GM23338 (cell line): Measurements from ENCODE around the gene ST3GAL6. TPM values are rescaled to one million over a fixed set of nuclear protein-coding genes. Genes with fewer than 3 reads are reported as not detected.

Experiments used
- ATAC-seq: fragments of 200-7000 bp; cut with Tn5 transposase; 3 replicates; pipeline ENCODE4 v1.9.1; 2020
- DNase-seq: peaks from one replicate; pipeline ENCODE4 v3.0.0-alpha.2; 2015; ENCODE audit warnings: low spot score
- H2AFZ ChIP-seq: fragments of 200-600 bp; sonication (generic); 2 replicates; pipeline ENCODE4 v1.8.0; 2016; ENCODE audit warnings: antibody characterized with exemption, mild to moderate bottlenecking, moderate library complexity
- H3F3A ChIP-seq: fragments of 200-600 bp; sonication (generic); replicated peaks from 2 replicates; pipeline ENCODE4 v1.8.0; 2017; ENCODE audit warnings: antibody characterized with exemption, mixed run types, low read depth
- H3K27ac ChIP-seq: fragments of 200-600 bp; sonication (generic); 2 replicates; pipeline ENCODE4 v1.6.1; 2016; ENCODE audit warnings: low read depth
- H3K27me3 ChIP-seq: fragments of 200-600 bp; sonication (generic); 2 replicates; pipeline ENCODE4 v1.8.0; 2016; ENCODE audit warnings: mild to moderate bottlenecking, mixed run types, moderate library complexity; ENCODE audit not compliant: insufficient read depth
- H3K36me3 ChIP-seq: fragments of 200-600 bp; sonication (generic); 2 replicates; pipeline ENCODE4 v1.8.0; 2016; ENCODE audit warnings: mild to moderate bottlenecking; ENCODE audit not compliant: insufficient read depth
- H3K4me1 ChIP-seq: fragments of 200-600 bp; sonication (generic); 2 replicates; pipeline ENCODE4 v1.8.0; 2016; ENCODE audit warnings: mild to moderate bottlenecking, moderate library complexity; ENCODE audit not compliant: insufficient read depth
- H3K4me2 ChIP-seq: fragments of 200-600 bp; sonication (generic); 2 replicates; pipeline ENCODE4 v1.7.1; 2017; ENCODE audit warnings: mixed run types
- H3K4me3 ChIP-seq: fragments of 200-600 bp; sonication (generic); 2 replicates; pipeline ENCODE4 v1.6.1; 2016; ENCODE audit warnings: mixed run types
- H3K79me2 ChIP-seq: fragments of 200-600 bp; sonication (generic); replicated peaks from 2 replicates; pipeline ENCODE4 v1.8.0; 2017; ENCODE audit warnings: mild to moderate bottlenecking; ENCODE audit not compliant: insufficient read depth
- H3K9me2 ChIP-seq: fragments of 200-600 bp; sonication (generic); 2 replicates; pipeline ENCODE4 v1.8.0; 2017; ENCODE audit not compliant: insufficient read depth
- H4K20me1 ChIP-seq: fragments of 200-600 bp; sonication (generic); replicated peaks from 2 replicates; pipeline ENCODE4 v1.8.0; 2017; ENCODE audit warnings: mild to moderate bottlenecking; ENCODE audit not compliant: insufficient read depth
- H3K27ac Mint-ChIP-seq: 2 replicates; pipeline ENCODE4 v1.8.0; 2020; ENCODE audit warnings: inconsistent platforms, mild to moderate bottlenecking, moderate library complexity, mixed read lengths
- H3K27me3 Mint-ChIP-seq: 3 replicates; pipeline ENCODE4 v1.8.0; 2022; ENCODE audit warnings: low read depth, mild to moderate bottlenecking, moderate library complexity, mixed read lengths, inconsistent platforms; ENCODE audit not compliant: insufficient read depth, poor library complexity
- H3K36me3 Mint-ChIP-seq: 3 replicates; pipeline ENCODE4 v1.8.0; 2021; ENCODE audit warnings: low read depth, mild to moderate bottlenecking, inconsistent platforms, moderate library complexity, mixed read lengths
- H3K4me1 Mint-ChIP-seq: 3 replicates; pipeline ENCODE4 v1.8.0; 2020; ENCODE audit warnings: mild to moderate bottlenecking, inconsistent platforms, mixed read lengths
- H3K4me3 Mint-ChIP-seq: 3 replicates; pipeline ENCODE4 v1.8.0; 2021; ENCODE audit warnings: moderate library complexity, mild to moderate bottlenecking, inconsistent platforms, mixed read lengths
- H3K9me3 Mint-ChIP-seq: 3 replicates; pipeline ENCODE4 v1.8.0; 2020; ENCODE audit warnings: moderate library complexity, mild to moderate bottlenecking, inconsistent platforms, mixed read lengths
- CREB1 ChIP-seq: fragments of 250-450 bp; sonication (Bioruptor Pico); IDR thresholded peaks from 2 replicates; pipeline ENCODE4 v1.5.0; 2020; ENCODE audit warnings: low read depth, mild to moderate bottlenecking, moderate library complexity
- EZH2 ChIP-seq: fragments of 200-600 bp; sonication (generic); IDR thresholded peaks from one replicate; pipeline ENCODE4 v1.8.0; 2017; ENCODE audit warnings: antibody characterized with exemption, mild to moderate bottlenecking, low read depth; ENCODE audit not compliant: unreplicated experiment
- EZH2phosphoT487 ChIP-seq: fragments of 200-600 bp; sonication (generic); IDR thresholded peaks from one replicate; pipeline ENCODE4 v1.8.1; 2018; ENCODE audit warnings: antibody characterized with exemption; ENCODE audit not compliant: unreplicated experiment
- JUNB ChIP-seq: IDR thresholded peaks from one replicate; pipeline ENCODE4 v1.6.1; 2016; ENCODE audit warnings: antibody characterized with exemption; ENCODE audit not compliant: unreplicated experiment
- NANOG ChIP-seq: IDR thresholded peaks from 2 replicates; pipeline ENCODE4 v1.6.1; 2016; ENCODE audit warnings: antibody characterized with exemption, borderline replicate concordance
- POLR2AphosphoS5 ChIP-seq: IDR thresholded peaks from 2 replicates; pipeline ENCODE4 v1.6.1; 2016; ENCODE audit warnings: antibody characterized with exemption, low read depth
- STAT1 ChIP-seq: IDR thresholded peaks from one replicate; pipeline ENCODE4 v1.6.1; 2016; ENCODE audit warnings: antibody characterized with exemption; ENCODE audit not compliant: unreplicated experiment
- ZNF114 ChIP-seq: fragments of 250-450 bp; sonication (Bioruptor Pico); IDR thresholded peaks from 2 replicates; pipeline ENCODE4 v1.5.0; 2020; ENCODE audit warnings: mild to moderate bottlenecking, moderate library complexity
- ZNF331 ChIP-seq: fragments of 250-450 bp; sonication (Bioruptor Pico); IDR thresholded peaks from 2 replicates; pipeline ENCODE4 v1.5.0; 2020; ENCODE audit warnings: low read depth, mild to moderate bottlenecking, moderate library complexity
- polyA plus RNA-seq: library from polyadenylated mRNA; unstranded; fragments of >200 nt; fragmentation: Nextera tagmentation; extraction: Ambion mirVana; gene quantifications from 2 replicates; pipeline ENCODE4 v1.2.1, GENCODE V29; 2016
- total RNA-seq: library from RNA; depleted of rRNA; stranded (reverse); fragments of >200 nt; shearing (Covaris generic); gene quantifications from 2 replicates; pipeline ENCODE4 v1.2.3, GENCODE V29; 2014
- TF ChIP-seq, protein P1 (sequence below): IDR thresholded peaks from one replicate; pipeline ENCODE4 v1.6.1; 2018; ENCODE audit warnings: antibody characterized with exemption; ENCODE audit not compliant: unreplicated experiment
- TF ChIP-seq, protein P2 (sequence below): fragments of 250-450 bp; sonication (Bioruptor Pico); IDR thresholded peaks from 2 replicates; pipeline ENCODE4 v1.5.0; 2020; ENCODE audit warnings: mild to moderate bottlenecking, moderate library complexity
- TF ChIP-seq, protein P3 (sequence below): IDR thresholded peaks from 2 replicates; pipeline ENCODE4 v1.6.1; 2016; ENCODE audit warnings: antibody characterized with exemption
- TF ChIP-seq, protein P4 (sequence below), 2 experiments: fragments of 200-600 bp in 1 of 2; sonication (generic) in 1 of 2; conservative IDR thresholded peaks; 2 replicates each; pipeline versions ENCODE4 v1.5.1 to v1.6.1; 2016 to 2017; ENCODE audit warnings: antibody characterized with exemption in 2 of 2, low read depth in 2 of 2, mild to moderate bottlenecking in 2 of 2, moderate library complexity in 1 of 2

The ST3GAL6 gene
- total and polyA plus RNA-seq, 2 experiments from 2014 or later, result 4.7 to 8.1 TPM

DNA sequence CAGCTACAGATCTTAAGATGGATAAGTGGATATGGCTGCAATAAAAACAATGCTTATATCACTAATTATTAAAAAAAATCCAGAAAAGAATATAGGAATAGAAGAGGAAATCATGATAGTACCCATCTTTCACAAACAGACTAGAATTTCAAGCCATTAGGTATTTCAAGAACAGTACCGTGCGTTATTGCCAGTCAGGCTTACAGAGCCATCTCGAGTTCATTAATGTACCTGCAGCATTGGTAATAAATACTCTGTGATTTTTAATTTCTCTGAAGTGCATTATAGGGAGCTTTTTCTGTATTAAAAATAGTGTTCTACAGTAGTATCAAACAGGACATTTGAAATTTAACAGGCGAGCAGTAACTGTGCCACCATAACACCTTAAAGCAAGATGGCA is 35.7 kb downstream of the ST3GAL6 start:
- TF ChIP-seq EZH2, result no peak
- TF ChIP-seq ZNF331 (CRISPR knock-in tag), result no peak
- no peak for TF ChIP-seq ZNF114
- TF ChIP-seq, protein P1, sequence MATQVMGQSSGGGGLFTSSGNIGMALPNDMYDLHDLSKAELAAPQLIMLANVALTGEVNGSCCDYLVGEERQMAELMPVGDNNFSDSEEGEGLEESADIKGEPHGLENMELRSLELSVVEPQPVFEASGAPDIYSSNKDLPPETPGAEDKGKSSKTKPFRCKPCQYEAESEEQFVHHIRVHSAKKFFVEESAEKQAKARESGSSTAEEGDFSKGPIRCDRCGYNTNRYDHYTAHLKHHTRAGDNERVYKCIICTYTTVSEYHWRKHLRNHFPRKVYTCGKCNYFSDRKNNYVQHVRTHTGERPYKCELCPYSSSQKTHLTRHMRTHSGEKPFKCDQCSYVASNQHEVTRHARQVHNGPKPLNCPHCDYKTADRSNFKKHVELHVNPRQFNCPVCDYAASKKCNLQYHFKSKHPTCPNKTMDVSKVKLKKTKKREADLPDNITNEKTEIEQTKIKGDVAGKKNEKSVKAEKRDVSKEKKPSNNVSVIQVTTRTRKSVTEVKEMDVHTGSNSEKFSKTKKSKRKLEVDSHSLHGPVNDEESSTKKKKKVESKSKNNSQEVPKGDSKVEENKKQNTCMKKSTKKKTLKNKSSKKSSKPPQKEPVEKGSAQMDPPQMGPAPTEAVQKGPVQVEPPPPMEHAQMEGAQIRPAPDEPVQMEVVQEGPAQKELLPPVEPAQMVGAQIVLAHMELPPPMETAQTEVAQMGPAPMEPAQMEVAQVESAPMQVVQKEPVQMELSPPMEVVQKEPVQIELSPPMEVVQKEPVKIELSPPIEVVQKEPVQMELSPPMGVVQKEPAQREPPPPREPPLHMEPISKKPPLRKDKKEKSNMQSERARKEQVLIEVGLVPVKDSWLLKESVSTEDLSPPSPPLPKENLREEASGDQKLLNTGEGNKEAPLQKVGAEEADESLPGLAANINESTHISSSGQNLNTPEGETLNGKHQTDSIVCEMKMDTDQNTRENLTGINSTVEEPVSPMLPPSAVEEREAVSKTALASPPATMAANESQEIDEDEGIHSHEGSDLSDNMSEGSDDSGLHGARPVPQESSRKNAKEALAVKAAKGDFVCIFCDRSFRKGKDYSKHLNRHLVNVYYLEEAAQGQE, result no peak
- TF ChIP-seq POLR2AphosphoS5, result no peak
- TF ChIP-seq, protein P2, sequence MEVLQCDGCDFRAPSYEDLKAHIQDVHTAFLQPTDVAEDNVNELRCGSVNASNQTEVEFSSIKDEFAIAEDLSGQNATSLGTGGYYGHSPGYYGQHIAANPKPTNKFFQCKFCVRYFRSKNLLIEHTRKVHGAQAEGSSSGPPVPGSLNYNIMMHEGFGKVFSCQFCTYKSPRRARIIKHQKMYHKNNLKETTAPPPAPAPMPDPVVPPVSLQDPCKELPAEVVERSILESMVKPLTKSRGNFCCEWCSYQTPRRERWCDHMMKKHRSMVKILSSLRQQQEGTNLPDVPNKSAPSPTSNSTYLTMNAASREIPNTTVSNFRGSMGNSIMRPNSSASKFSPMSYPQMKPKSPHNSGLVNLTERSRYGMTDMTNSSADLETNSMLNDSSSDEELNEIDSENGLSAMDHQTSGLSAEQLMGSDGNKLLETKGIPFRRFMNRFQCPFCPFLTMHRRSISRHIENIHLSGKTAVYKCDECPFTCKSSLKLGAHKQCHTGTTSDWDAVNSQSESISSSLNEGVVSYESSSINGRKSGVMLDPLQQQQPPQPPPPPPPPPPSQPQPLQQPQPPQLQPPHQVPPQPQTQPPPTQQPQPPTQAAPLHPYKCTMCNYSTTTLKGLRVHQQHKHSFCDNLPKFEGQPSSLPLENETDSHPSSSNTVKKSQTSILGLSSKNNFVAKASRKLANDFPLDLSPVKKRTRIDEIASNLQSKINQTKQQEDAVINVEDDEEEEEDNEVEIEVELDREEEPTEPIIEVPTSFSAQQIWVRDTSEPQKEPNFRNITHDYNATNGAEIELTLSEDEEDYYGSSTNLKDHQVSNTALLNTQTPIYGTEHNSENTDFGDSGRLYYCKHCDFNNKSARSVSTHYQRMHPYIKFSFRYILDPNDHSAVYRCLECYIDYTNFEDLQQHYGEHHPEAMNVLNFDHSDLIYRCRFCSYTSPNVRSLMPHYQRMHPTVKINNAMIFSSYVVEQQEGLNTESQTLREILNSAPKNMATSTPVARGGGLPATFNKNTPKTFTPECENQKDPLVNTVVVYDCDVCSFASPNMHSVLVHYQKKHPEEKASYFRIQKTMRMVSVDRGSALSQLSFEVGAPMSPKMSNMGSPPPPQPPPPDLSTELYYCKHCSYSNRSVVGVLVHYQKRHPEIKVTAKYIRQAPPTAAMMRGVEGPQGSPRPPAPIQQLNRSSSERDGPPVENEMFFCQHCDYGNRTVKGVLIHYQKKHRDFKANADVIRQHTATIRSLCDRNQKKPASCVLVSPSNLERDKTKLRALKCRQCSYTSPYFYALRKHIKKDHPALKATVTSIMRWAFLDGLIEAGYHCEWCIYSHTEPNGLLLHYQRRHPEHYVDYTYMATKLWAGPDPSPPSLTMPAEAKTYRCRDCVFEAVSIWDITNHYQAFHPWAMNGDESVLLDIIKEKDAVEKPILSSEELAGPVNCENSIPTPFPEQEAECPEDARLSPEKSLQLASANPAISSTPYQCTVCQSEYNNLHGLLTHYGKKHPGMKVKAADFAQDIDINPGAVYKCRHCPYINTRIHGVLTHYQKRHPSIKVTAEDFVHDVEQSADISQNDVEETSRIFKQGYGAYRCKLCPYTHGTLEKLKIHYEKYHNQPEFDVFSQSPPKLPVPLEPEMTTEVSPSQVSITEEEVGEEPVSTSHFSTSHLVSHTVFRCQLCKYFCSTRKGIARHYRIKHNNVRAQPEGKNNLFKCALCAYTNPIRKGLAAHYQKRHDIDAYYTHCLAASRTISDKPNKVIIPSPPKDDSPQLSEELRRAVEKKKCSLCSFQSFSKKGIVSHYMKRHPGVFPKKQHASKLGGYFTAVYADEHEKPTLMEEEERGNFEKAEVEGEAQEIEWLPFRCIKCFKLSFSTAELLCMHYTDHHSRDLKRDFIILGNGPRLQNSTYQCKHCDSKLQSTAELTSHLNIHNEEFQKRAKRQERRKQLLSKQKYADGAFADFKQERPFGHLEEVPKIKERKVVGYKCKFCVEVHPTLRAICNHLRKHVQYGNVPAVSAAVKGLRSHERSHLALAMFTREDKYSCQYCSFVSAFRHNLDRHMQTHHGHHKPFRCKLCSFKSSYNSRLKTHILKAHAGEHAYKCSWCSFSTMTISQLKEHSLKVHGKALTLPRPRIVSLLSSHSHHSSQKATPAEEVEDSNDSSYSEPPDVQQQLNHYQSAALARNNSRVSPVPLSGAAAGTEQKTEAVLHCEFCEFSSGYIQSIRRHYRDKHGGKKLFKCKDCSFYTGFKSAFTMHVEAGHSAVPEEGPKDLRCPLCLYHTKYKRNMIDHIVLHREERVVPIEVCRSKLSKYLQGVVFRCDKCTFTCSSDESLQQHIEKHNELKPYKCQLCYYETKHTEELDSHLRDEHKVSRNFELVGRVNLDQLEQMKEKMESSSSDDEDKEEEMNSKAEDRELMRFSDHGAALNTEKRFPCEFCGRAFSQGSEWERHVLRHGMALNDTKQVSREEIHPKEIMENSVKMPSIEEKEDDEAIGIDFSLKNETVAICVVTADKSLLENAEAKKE (CRISPR knock-in tag), result no peak
- TF ChIP-seq CREB1, result no peak
- TF ChIP-seq, protein P3, sequence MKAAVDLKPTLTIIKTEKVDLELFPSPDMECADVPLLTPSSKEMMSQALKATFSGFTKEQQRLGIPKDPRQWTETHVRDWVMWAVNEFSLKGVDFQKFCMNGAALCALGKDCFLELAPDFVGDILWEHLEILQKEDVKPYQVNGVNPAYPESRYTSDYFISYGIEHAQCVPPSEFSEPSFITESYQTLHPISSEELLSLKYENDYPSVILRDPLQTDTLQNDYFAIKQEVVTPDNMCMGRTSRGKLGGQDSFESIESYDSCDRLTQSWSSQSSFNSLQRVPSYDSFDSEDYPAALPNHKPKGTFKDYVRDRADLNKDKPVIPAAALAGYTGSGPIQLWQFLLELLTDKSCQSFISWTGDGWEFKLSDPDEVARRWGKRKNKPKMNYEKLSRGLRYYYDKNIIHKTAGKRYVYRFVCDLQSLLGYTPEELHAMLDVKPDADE, result no peak
- TF ChIP-seq EZH2phosphoT487, result no peak
- no peak for TF ChIP-seq NANOG
- TF ChIP-seq JUNB, result no peak
- TF ChIP-seq, protein P4, sequence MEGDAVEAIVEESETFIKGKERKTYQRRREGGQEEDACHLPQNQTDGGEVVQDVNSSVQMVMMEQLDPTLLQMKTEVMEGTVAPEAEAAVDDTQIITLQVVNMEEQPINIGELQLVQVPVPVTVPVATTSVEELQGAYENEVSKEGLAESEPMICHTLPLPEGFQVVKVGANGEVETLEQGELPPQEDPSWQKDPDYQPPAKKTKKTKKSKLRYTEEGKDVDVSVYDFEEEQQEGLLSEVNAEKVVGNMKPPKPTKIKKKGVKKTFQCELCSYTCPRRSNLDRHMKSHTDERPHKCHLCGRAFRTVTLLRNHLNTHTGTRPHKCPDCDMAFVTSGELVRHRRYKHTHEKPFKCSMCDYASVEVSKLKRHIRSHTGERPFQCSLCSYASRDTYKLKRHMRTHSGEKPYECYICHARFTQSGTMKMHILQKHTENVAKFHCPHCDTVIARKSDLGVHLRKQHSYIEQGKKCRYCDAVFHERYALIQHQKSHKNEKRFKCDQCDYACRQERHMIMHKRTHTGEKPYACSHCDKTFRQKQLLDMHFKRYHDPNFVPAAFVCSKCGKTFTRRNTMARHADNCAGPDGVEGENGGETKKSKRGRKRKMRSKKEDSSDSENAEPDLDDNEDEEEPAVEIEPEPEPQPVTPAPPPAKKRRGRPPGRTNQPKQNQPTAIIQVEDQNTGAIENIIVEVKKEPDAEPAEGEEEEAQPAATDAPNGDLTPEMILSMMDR (conservative IDR thresholded peaks at IDR 0.05; ENCODE audit: low read depth in 2 of 2), result no peak
- no peak for TF ChIP-seq STAT1
- peaks cover 12% of the 10 kb centered on the region; the same call in 1 of the 2 replicates for H3K36me3 ChIP-seq
- H3K9me3 Mint-ChIP-seq, result no peaks in the 10 kb centered on the region; the same call in 1 of the 3 replicates
- no peaks in the 10 kb centered on the region for H3F3A ChIP-seq
- H3K79me2 ChIP-seq, result no peaks in the 10 kb centered on the region
- H3K4me3 Mint-ChIP-seq, result no peak overlapping the region
- no peak overlapping the region for H3K4me2 ChIP-seq
- no peak overlapping the region for H3K27ac ChIP-seq
- H3K27ac Mint-ChIP-seq, result no peak overlapping the region
- H2AFZ ChIP-seq, result no peak overlapping the region
- H3K4me1 ChIP-seq, result no peaks in the 10 kb centered on the region
- no peaks in the 10 kb centered on the region for H3K9me2 ChIP-seq
- no peaks in the 10 kb centered on the region for H4K20me1 ChIP-seq
- DNase-seq, result no peak
- H3K4me1 Mint-ChIP-seq, result no peaks in the 10 kb centered on the region
- no peaks in the 10 kb centered on the region for H3K27me3 ChIP-seq
- H3K36me3 Mint-ChIP-seq, result peaks cover 29% of the 10 kb centered on the region
- ATAC-seq, result no peak
- H3K27me3 Mint-ChIP-seq, result no peaks in the 10 kb centered on the region
- H3K4me3 ChIP-seq, result no peak overlapping the region
